SK-N-SH (cell line): Measurements from ENCODE around the gene TPH2. TPM values are rescaled to one million over a fixed set of nuclear protein-coding genes. Genes with fewer than 3 reads are reported as not detected.

Source experiments
- CTCF ChIA-PET: fragments of 300-600, 350-600 bp; formaldehyde crosslinking; extraction: SDS; loops from one replicate; lab custom pipeline; 2021; lab: Yijun Ruan, JAX
- POLR2A ChIA-PET: fragments of 350-600 bp; sonication (Branson Sonifier 250); formaldehyde crosslinking; extraction: SDS; loops from one replicate; lab custom pipeline; 2020; ENCODE audit warnings: antibody characterized with exemption, inconsistent platforms; lab: Yijun Ruan, JAX
- DNase-seq: peaks from one replicate; pipeline ENCODE4 v3.0.0; 2012
- H2AFZ ChIP-seq: fragments of 200-600 bp; sonication (generic); 2 replicates; pipeline ENCODE4 v1.8.1; 2016; ENCODE audit warnings: antibody characterized with exemption, mild to moderate bottlenecking, low read depth
- H3F3A ChIP-seq: fragments of 200-600 bp; sonication (generic); replicated peaks from 2 replicates; pipeline ENCODE3; 2016; ENCODE audit warnings: antibody characterized with exemption, mild to moderate bottlenecking; ENCODE audit not compliant: insufficient read depth
- H3K27ac ChIP-seq, 2 experiments: fragments of 200-500 bp in 1 of 2; fragments of 200-600 bp in 1 of 2; sonication (Bioruptor generic) in 1 of 2; sonication (generic), shearing (Covaris generic) in 1 of 2; 2 replicates each; pipeline versions ENCODE4 v1.5.1 to v1.6.1; 2014 to 2016; ENCODE audit warnings: low read depth in 2 of 2, inconsistent platforms in 1 of 2, low read length in 1 of 2, mild to moderate bottlenecking in 1 of 2, mixed read lengths in 1 of 2
- H3K27me3 ChIP-seq: fragments of 200-600 bp; sonication (generic), shearing (Covaris generic); 2 replicates; pipeline ENCODE4 v1.6.1; 2016; ENCODE audit warnings: mixed run types; ENCODE audit not compliant: insufficient read depth
- H3K36me3 ChIP-seq, 2 experiments: fragments of 200-500 bp in 1 of 2; fragments of 200-600 bp in 1 of 2; sonication (Bioruptor generic) in 1 of 2; sonication (generic) in 1 of 2; replicated peaks in 1 of 2; 2 replicates each; pipeline versions ENCODE3 to v1.5.1; 2014 to 2016; ENCODE audit warnings: low read length in 1 of 2, mild to moderate bottlenecking in 1 of 2; ENCODE audit not compliant: insufficient read depth in 2 of 2, control insufficient read depth in 1 of 2
- H3K4me1 ChIP-seq, 2 experiments: fragments of 200-500 bp in 1 of 2; fragments of 200-600 bp in 1 of 2; sonication (Bioruptor generic) in 1 of 2; sonication (generic), shearing (Covaris generic) in 1 of 2; 2 replicates each; pipeline versions ENCODE4 v1.5.1 to v1.6.1; 2014 to 2016; ENCODE audit warnings: low read depth in 1 of 2, low read length in 1 of 2, mixed run types in 1 of 2; ENCODE audit not compliant: insufficient read depth in 2 of 2, control insufficient read depth in 1 of 2
- H3K4me2 ChIP-seq: fragments of 200-600 bp; sonication (generic), shearing (Covaris generic); 2 replicates; pipeline ENCODE4 v1.6.1; 2017; ENCODE audit warnings: mixed run types
- H3K4me3 ChIP-seq, 2 experiments: fragments of 200-500 bp in 1 of 2; fragments of 200-600 bp in 1 of 2; sonication (Bioruptor generic) in 1 of 2; sonication (generic), shearing (Covaris generic) in 1 of 2; 2 replicates each; pipeline versions ENCODE4 v1.5.1 to v1.8.1; 2014 to 2016; ENCODE audit warnings: low read depth in 2 of 2, inconsistent platforms in 1 of 2, low read length in 1 of 2, mild to moderate bottlenecking in 1 of 2, mixed read lengths in 1 of 2, moderate library complexity in 1 of 2
- H3K79me2 ChIP-seq: fragments of 200-600 bp; sonication (generic); 2 replicates; pipeline ENCODE4 v1.8.1; 2017; ENCODE audit warnings: mild to moderate bottlenecking; ENCODE audit not compliant: insufficient read depth
- H3K9ac ChIP-seq: fragments of 200-600 bp; sonication (generic); 2 replicates; pipeline ENCODE4 v1.6.1; 2017; ENCODE audit warnings: mixed run types
- H3K9me2 ChIP-seq: fragments of 200-600 bp; sonication (generic); 2 replicates; pipeline ENCODE4 v1.6.1; 2017; ENCODE audit warnings: mixed run types
- H3K9me3 ChIP-seq: fragments of 200-600 bp; sonication (generic); 2 replicates; pipeline ENCODE4 v1.6.1; 2017; ENCODE audit warnings: mixed run types, mild to moderate bottlenecking, moderate library complexity
- H4K20me1 ChIP-seq: fragments of 200-600 bp; sonication (generic); 2 replicates; pipeline ENCODE4 v1.6.1; 2017; ENCODE audit warnings: mild to moderate bottlenecking, mixed run types; ENCODE audit not compliant: insufficient read depth
- ELF1 ChIP-seq: IDR thresholded peaks from 2 replicates; pipeline ENCODE4 v1.4.0; 2012
- FOXM1 ChIP-seq: IDR thresholded peaks from 2 replicates; pipeline ENCODE4 v1.4.0; 2012; ENCODE audit warnings: low read depth, mild to moderate bottlenecking
- JUND ChIP-seq: IDR thresholded peaks from 2 replicates; pipeline ENCODE4 v1.4.0; 2012
- MEF2A ChIP-seq: IDR thresholded peaks from 2 replicates; pipeline ENCODE4 v1.4.0; 2012; ENCODE audit warnings: low read depth, borderline replicate concordance
- NFIC ChIP-seq: IDR thresholded peaks from 2 replicates; pipeline ENCODE4 v1.4.0; 2012; ENCODE audit warnings: borderline replicate concordance
- POLR2AphosphoS5 ChIP-seq: IDR thresholded peaks from 2 replicates; pipeline ENCODE4 v1.6.1; 2012; ENCODE audit warnings: low read depth, low read length
- RCOR1 ChIP-seq: fragments of 150-350 bp; IDR thresholded peaks from 2 replicates; pipeline ENCODE4 v1.6.1; 2017; ENCODE audit warnings: antibody characterized with exemption, low read length
- SIN3A ChIP-seq: IDR thresholded peaks from 2 replicates; pipeline ENCODE4 v1.6.1; 2012; ENCODE audit warnings: low read depth, mild to moderate bottlenecking, low read length, moderate library complexity, borderline replicate concordance
- TAF1 ChIP-seq: IDR thresholded peaks from 2 replicates; pipeline ENCODE4 v1.6.1; 2012; ENCODE audit warnings: low read depth, mild to moderate bottlenecking, low read length, moderate library complexity, borderline replicate concordance
- TEAD4 ChIP-seq: IDR thresholded peaks from 2 replicates; pipeline ENCODE4 v1.4.0; 2012; ENCODE audit warnings: mild to moderate bottlenecking, borderline replicate concordance; ENCODE audit not compliant: insufficient read depth
- USF1 ChIP-seq: IDR thresholded peaks from 2 replicates; pipeline ENCODE4 v1.4.0; 2012; ENCODE audit warnings: low read depth, borderline replicate concordance
- WGBS: methylation state at CpG from one replicate; pipeline ENCODE4 v1.1.6; 2017; ENCODE audit warnings: low lambda C conversion rate; 5-methylcytosine and 5-hydroxymethylcytosine counted together
- polyA plus RNA-seq, 3 experiments: library from polyadenylated mRNA; depleted of rRNA; stranded (reverse); fragments of >200 nt; gene quantifications; 2 replicates each; pipeline ENCODE4 v1.2.3, GENCODE V29; 2012
- TF ChIP-seq, protein P1 (sequence below): fragments of 200-600 bp; sonication (generic); IDR thresholded peaks from 2 replicates; pipeline ENCODE4 v1.6.1; 2017; ENCODE audit warnings: antibody characterized with exemption, mild to moderate bottlenecking, moderate library complexity
- TF ChIP-seq, protein P2 (sequence below): IDR thresholded peaks from 2 replicates; pipeline ENCODE4 v1.6.1; 2012; ENCODE audit warnings: mild to moderate bottlenecking, low read depth, low read length, moderate library complexity

TPH2 gene
- polyA plus RNA-seq, 1 of the 3 experiments (the other 2 are of a cell fraction), result not detected

GRCh38 chr12:71980538-71980937 is 41.9 kb downstream of the TPH2 start:
- no peaks in the 10 kb centered on the region for H3K36me3 ChIP-seq
- no peak overlapping the region for H3K27ac ChIP-seq
- no peak overlapping the region for H3K4me3 ChIP-seq
- H3K4me1 ChIP-seq, result no peaks in the 10 kb centered on the region; a peak in 1 of 4 replicates
- CTCF ChIA-PET, result interaction anchor here (0.8 kb wide), 1 partner anchor 37 kb away, joined by 3 read pairs; no protein-coding TSS in a partner anchor
- H3K9ac ChIP-seq, result no peak overlapping the region
- no peak overlapping the region for H2AFZ ChIP-seq
- DNase-seq, result no peak
- H3K27me3 ChIP-seq, result no peaks in the 10 kb centered on the region
- 6% methylated on average over 2 of the region's 2 CpGs for WGBS
- no peaks in the 10 kb centered on the region for H4K20me1 ChIP-seq
- H3K79me2 ChIP-seq, result no peaks in the 10 kb centered on the region
- TF ChIP-seq NFIC, result no peak
- TF ChIP-seq JUND, result no peak
- no peak for TF ChIP-seq MEF2A
- no peak for TF ChIP-seq POLR2AphosphoS5
- TF ChIP-seq RCOR1, result no peak
- no peak for TF ChIP-seq TEAD4
- TF ChIP-seq USF1, result no peak
- no peak for TF ChIP-seq TAF1
- TF ChIP-seq SIN3A, result no peak
- no peak for TF ChIP-seq ELF1
- TF ChIP-seq, protein P1, sequence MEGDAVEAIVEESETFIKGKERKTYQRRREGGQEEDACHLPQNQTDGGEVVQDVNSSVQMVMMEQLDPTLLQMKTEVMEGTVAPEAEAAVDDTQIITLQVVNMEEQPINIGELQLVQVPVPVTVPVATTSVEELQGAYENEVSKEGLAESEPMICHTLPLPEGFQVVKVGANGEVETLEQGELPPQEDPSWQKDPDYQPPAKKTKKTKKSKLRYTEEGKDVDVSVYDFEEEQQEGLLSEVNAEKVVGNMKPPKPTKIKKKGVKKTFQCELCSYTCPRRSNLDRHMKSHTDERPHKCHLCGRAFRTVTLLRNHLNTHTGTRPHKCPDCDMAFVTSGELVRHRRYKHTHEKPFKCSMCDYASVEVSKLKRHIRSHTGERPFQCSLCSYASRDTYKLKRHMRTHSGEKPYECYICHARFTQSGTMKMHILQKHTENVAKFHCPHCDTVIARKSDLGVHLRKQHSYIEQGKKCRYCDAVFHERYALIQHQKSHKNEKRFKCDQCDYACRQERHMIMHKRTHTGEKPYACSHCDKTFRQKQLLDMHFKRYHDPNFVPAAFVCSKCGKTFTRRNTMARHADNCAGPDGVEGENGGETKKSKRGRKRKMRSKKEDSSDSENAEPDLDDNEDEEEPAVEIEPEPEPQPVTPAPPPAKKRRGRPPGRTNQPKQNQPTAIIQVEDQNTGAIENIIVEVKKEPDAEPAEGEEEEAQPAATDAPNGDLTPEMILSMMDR, result no peak
- TF ChIP-seq, protein P2, sequence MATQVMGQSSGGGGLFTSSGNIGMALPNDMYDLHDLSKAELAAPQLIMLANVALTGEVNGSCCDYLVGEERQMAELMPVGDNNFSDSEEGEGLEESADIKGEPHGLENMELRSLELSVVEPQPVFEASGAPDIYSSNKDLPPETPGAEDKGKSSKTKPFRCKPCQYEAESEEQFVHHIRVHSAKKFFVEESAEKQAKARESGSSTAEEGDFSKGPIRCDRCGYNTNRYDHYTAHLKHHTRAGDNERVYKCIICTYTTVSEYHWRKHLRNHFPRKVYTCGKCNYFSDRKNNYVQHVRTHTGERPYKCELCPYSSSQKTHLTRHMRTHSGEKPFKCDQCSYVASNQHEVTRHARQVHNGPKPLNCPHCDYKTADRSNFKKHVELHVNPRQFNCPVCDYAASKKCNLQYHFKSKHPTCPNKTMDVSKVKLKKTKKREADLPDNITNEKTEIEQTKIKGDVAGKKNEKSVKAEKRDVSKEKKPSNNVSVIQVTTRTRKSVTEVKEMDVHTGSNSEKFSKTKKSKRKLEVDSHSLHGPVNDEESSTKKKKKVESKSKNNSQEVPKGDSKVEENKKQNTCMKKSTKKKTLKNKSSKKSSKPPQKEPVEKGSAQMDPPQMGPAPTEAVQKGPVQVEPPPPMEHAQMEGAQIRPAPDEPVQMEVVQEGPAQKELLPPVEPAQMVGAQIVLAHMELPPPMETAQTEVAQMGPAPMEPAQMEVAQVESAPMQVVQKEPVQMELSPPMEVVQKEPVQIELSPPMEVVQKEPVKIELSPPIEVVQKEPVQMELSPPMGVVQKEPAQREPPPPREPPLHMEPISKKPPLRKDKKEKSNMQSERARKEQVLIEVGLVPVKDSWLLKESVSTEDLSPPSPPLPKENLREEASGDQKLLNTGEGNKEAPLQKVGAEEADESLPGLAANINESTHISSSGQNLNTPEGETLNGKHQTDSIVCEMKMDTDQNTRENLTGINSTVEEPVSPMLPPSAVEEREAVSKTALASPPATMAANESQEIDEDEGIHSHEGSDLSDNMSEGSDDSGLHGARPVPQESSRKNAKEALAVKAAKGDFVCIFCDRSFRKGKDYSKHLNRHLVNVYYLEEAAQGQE, result no peak
- no peak for TF ChIP-seq FOXM1
- TF ChIP-seq, all 33 proteins: peak for 0
- H3F3A ChIP-seq, result no peaks in the 10 kb centered on the region
- no peaks in the 10 kb centered on the region for H3K9me3 ChIP-seq
- H3K4me2 ChIP-seq, result no peak overlapping the region
- H3K9me2 ChIP-seq, result no peaks in the 10 kb centered on the region
- POLR2A ChIA-PET, result interaction anchor here (0.6 kb wide), 1 partner anchor 14 kb away, joined by 6 read pairs; no protein-coding TSS in a partner anchor
